Stimulated activated CD4-positive, alpha-beta T cell treated with anti-CD3 and anti-CD28 coated beads, Interleukin-4, amount 100 ng/mL, for 4 hours (primary cell): ENCODE measurements around the gene RIN1.
"Not testable (repeated sequence)": the region's sequence is repeated elsewhere in the genome, so short reads cannot be mapped to it uniquely, and the experiment has no call there.

Source experiments
- DNase-seq, 2 experiments: peaks; one replicate each; pipeline ENCODE4 v3.0.0-alpha.2; 2020

The RIN1 gene

DNA sequence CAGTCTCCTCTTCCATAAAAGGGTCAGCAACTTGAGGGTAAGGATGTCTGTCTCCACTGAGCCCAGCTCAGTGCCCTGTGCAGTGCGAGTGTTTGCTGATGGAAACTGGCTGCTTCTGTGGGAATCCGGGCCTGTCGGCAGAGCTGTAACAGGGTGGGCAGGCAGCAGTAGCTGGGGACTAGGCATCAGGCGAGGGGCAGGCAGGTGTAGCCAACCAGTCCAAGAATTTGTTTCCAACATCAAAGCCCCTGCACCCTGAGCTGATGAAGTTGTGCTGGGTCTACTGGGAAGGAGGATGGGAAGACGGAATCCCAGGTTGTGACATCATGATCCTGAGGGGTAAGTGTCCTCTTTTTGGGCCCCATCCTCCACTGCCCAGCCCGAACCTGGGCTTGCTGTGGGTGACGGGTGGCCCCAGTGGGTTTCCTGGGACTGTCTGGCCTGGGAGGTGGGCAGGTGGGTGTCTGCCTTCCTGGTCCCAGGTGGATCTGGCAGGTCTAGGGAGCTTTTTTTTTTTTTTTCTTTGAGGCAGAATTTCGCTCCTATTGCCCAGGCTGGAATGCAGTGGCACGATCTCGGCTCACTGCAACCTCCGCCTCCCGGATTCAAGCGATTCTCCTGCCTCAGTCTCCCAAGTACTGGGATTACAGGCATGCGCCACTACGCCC is 24.3 kb upstream of the RIN1 start:
- DNase-seq = no peak

- no peak for DNase-seq
These were observed 23.4 kb upstream of the RIN1 start for GRCh38 chr11:66359662-66360087.

GRCh38 chr11:66350560-66351235 is 14.5 kb upstream of the RIN1 start:
- not testable (repeated sequence) for DNase-seq

GRCh38 chr11:66349084-66349386 is 12.8 kb upstream of the RIN1 start:
- DNase-seq = no peak

DNA sequence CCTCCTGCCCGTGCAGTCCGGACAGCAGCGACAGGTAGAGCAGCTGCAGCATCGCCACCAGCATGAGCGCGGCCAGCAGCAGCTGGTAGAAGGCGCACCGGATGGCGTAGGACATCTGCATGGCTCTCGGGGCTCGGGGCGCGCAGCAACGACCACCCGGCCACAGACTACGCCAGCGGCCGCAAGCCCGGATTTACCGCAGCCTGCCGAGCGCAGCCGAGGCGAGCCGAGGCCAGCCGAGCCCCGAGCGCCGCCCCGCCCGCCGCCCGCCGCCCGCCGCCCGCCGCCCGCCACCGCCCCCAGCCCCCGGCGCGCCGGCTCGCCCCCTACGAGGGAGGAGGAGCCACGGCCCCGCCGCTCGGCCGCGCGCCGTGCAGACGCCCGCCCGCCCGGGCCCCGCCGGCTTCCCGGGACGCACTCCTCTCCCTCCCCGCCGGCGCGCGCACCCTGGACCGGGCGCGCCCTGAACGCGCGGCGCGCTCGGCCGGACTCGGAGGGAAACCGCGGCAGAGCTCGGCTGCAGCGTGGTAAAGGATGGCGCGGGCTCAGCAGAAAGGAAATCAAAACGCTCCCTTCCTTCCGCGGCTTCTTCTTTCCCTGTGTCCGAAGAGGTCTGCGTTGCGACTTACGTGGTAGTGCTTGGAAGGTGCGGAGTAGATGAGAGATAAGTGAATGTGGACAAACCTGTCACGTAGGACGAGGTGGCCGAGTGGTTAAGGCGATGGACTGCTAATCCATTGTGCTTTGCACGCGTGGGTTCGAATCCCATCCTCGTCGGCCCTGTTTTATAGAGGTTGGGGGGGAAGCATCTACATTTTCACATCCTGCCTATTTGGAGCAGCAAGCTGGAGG is 11.4 kb upstream of the RIN1 start, which contains the start of gene B4GAT1:
TSS of gene B4GAT1 (minus strand) at position 205 of the 852 bp plus-strand sequence. CDS start at position 121, 84 bp downstream.
- peak; percentile 75 to 82 for DNase-seq

DNA sequence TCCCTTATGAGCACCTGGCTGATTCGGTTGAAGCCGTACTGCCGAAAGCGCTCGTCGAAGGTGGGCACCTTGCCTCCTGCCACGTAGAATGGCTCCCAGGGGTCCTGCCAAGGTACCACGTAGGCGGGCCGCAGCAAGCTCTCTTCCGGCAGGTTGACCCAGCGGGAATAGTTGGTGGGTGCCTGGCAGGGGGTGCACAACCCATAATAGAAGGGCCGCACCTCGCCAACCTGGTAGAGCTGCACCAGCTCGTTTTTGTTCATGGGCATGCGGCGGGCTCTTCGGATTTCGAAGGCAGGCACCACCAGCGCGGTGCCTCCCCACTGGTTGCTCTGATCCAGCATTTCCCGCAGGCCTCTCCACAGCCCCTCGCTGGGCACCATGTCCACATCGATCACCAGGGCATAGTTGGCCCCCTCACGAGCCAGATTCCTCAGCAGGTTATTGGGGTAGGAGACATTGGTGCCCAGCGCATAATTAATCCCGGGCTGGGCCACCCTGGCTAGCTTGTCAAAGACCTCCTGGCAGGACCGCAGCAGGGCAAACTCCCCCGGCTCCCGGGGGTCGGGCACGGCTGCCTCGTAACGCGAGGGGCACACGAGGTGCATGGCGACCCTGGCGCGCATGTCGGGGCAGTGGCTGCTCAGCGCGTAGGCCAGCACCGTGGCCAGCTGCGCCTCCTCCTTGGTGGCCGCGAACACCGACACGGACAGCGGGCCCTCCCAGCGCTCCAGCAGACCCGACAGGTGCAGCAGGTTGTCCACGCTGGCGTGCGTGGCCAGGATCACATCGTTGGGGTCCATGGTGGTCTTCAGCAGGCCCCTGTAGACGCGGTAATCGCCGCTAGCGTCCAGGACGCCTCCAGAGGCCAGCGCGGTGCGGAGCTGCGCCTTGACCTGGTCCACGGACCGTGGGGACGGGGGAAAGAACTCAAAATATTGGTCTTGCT is 10.5 kb upstream of the RIN1 start:
- DNase-seq = no peak

GRCh38 chr11:66345316-66345649 is 9.0 kb upstream of the RIN1 start:
- no peak for DNase-seq

GRCh38 chr11:66344550-66345315 is 8.5 kb upstream of the RIN1 start, which contains the start of gene BRMS1:
Gene BRMS1, minus strand, starts transcription at chr11:66345104. Its CDS starts 2,870 bp downstream, at chr11:66342234.
- DNase-seq = peak; percentile 93 to 94

DNA sequence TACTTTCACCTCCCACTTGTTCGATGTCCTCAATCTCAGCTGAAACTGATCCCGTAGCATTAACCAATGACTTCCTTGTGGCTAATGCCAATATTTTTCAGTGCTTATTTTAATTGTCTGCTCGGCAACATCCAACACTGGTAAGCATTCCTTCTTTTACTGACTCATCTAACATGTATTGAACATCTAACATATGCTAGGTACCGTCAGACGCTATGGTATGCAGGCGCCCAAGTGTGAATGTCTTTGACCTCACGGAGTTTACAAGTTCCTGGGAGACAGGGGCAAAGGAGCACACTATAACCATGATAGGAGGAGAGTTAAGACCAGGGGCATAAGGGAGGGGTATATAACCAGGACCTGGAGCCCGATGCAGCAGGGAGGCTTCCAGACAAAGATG is 6.9 kb upstream of the RIN1 start:
- no peak for DNase-seq

GRCh38 chr11:66341502-66342126 is 5.4 kb upstream of the RIN1 start:
- no peak for DNase-seq

GRCh38 chr11:66340596-66341501 is 4.6 kb upstream of the RIN1 start:
- DNase-seq = no peak

- no peak for DNase-seq
These were observed 3.7 kb upstream of the RIN1 start for GRCh38 chr11:66339686-66340483.

- no peak for DNase-seq
These were observed 3.0 kb upstream of the RIN1 start for GRCh38 chr11:66339162-66339675.

DNA sequence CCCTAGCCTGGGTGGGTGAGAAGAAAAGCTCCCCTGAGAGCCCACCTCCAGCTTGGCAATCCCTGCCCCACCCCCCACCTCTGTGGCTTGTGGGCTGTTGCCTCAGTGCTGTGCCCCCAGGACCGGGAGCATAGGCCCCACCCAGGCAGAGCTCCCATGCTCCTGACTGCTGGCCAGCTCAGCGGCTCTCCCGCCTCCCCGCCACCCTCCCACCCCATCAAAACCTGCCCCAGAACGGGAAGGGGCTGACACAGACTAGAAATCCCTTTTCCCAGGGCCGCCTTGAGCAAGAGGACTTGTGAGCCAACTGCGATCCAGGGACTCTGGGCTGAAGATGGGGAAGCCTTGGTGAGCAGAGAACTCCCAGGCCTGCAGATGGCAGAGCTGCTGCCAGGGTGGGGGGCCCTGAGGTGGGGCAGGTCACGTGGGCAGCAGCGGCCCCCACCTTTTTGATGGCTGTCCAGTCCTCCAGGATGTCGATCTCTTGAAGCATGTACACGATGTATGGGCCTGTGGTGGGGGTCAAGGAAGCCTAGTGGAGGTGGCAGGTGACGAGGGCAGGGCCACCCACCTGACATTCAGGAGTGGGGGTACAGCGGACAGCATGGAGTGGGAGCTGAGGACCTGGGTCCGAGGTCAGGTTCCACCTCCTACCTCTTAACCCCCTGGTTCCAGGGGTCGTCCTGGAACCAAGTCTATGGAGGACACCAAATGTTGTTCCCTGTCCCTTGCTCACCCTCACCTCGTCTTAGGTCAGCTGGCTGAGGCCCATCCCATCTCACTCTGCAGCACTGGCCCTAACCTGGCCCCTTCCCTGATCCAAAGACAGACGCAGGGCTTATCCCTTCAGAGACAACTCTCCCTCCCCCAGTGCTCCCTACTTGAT is 2.3 kb upstream of the RIN1 start:
- DNase-seq = no peak

DNA sequence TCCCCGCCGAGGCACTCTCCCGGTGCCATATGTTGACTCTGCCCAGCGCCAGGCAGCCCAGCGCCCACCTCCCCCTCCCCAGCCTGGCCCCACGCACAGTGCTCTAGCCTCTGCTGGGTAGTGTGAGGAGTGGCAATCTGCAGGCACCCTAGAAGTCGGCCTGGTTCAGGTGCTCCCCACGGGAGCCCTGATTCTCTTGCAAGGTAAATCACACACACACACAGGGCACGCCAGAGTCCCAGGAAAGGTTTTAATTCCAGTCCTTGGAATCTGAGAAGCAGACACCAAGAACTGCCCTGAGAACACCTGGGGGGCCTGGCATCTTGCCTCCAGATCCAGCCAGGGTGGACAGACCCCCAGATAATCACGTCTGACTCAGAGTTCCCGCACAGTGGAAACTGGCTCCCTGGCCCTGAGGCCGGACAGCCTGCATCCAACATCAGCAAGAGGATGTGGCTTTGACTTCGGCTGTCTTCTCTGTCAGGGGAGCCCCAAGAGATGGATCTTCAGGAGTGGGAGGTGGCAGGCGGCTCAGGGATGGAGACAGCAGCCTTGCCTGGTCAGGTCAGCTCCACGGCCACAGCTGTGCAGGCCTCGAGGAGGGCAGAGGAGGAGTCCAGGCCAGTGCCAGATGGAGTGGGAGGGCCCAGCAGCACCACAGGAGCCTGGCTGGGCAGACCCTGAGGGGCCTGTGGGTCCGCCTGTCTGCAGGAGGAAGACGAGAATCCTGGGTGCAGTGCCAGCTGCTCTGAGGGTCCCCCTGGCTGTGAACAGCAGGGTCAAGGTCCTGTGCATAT is 1.1 kb upstream of the RIN1 start:
- DNase-seq = no peak

DNA sequence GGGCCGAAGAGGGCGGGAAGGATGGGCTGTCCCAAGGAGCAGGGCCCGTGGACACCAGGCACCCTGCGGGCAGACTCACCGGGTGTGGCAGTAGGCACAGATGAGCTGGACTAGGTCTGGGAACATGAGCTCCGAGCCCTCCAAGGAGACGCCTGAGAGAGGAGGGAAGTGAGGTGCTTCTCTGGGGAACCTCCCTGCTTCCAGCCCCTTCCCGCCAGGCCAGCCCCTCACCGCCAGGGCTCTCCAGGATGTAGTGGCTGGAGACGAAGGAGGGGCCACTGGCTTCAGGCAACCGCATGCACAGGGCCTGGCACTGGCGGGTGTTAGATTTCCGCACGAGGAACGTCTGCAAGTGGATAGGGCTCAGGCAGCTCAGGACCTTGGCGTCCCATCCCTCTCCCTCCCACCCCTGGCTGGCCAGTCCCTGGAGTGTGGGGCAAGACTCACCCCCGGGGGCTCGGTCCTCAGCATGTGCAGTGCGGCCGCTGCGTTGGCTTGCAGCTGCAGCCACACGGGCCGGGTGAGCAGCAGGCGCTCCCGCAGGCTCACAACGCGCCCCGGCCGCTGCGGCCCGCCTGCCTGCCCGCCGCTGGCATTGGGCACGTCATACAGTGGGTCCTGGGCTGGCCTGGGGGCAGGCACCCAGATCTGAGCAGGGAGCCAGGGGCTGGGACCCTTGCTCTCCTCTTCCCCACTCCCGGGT is 552 bp downstream of the RIN1 start:
- no peak for DNase-seq
